Raji (cell line): ENCODE results near the gene FBLN2.

ENCODE experiments used
- POLR2A ChIP-seq: IDR thresholded peaks from 2 replicates; pipeline ENCODE4 v1.6.1; 2011; ENCODE audit warnings: low read depth, low read length, control low read depth; ENCODE audit not compliant: insufficient read depth

Gene FBLN2

DNA sequence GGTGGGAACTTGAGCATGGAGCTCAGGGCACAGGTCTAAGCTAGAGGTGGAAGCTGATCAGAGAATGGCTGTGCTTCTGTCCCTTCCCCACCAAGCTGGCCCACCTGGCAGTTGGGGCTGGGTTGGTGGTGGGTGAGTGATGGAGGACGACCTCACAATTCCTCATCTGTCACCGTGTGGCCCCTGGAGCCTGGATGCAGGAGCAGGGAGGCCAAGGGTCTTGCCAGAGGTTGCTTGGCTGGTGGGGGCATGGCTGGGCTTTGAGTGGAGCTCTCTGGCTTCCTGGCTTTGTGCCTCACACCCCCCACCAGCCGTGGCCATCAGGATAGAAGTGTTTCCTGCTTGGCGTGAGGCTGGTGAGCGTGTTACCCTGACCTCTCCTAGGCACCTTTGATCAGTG, 36.0 kb downstream of the FBLN2 start:
- TF ChIP-seq POLR2A, result no peak

DNA sequence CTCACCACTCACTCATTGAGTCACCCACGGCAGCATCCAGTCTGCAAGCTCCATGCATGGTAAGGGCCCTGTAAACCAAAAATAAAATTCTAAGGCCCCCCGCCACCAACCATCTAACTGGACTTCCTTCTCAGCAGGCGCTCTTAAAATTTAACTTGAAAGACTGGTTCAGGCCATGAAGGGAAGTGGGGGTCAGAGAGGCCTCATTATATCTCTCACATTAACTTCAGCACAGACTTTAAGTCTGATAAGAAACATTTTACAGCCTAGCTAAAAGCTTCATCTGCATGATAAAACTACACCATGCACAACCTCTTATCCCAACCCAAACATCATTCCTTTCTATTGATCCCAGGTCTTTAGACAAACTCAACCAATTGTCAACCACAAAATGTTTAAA, 38.5 kb downstream of the FBLN2 start:
- no peak for TF ChIP-seq POLR2A

DNA sequence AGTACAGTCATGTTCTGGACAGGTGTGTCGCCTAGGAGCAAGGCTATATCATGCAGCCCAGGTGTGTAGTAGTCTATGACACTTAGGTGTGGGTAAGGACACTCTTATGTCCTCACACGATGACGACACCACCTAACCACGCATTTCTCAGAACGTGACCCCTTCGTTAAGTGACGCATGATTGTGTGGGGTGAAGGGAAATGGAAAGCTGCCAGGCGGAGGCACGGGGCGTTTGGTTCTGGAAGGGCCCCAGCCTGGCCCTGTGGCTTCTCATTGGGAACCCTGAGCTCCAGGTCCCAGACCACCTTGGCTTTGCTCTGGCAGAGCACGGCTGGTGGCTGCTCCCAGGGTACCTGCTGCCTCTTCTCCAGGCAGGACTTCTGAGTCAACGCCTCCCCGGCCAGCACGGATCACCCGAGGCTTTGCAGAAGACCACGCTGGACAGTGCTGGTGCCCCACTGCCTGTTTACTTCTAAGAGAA, 39.3 kb downstream of the FBLN2 start:
- TF ChIP-seq POLR2A, result no peak

DNA sequence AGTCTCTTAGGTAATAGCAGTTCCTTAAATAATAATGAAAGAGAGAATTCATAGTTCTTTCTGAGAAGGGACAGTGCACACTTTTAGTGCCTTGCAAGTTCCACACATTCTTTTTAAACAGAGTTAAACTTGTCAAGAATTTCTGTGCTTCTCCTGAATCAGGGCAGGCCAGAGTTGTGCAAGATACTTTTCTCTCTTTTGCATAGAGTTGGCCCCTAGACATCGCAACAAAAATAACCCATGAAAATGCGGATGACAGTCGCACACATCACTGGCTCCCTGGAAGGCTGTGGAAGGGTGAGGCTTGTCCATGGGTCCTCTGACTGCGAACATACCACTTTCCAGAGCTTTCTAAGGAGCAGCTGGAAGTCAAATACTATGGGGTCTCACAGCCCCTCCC, 40.1 kb downstream of the FBLN2 start:
- TF ChIP-seq POLR2A, result no peak

DNA sequence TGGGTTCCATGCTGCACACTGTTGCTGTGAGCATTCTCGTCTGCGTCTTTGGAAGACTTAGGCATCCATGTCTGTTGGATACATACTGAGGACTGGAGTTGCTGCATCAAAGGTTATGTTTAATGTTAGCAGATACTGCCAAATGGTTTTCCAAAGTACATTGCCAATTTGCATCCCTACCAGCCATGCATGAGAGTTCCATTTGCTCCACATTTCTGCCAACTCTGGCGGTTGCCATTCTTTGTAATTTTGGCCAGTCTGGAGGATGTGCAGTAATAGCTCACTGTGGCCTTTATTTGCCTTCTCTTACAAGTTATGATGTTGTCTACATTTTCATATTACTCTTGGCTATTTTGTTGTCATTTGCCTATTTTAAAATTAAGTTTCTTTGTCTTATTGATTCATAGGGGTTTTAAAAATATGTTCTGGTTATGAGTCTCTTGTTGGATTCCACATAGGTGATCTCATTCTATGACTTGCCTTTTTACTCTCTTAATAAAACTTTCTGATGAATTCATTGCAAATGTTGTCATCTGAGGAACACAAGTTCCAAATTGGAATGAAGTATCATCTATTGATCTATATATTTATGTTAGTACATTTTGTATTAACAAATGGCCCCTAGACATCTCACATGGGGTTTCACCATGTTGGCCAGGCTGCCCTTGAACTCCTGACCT, 42.1 kb downstream of the FBLN2 start:
- no peak for TF ChIP-seq POLR2A

DNA sequence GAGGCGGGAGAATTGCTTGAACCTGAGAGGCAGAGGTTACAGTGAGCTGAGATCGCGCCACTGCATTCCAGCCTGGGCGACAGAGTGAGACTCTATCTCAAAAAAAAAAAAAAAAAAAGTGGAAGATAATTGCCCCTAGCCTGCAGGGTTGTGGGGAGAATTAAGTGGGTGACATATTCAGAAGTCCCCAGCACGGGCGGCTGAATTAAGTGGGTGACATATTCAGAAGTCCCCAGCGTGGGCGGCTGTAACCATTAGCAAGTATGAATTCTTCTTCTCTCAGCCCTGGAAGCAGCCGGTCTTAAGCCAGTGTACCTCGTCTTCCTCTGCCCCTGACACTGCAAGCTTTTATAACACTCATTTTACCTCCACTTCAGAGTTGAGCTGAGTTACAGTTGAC, 44.7 kb downstream of the FBLN2 start:
- TF ChIP-seq POLR2A, result no peak

DNA sequence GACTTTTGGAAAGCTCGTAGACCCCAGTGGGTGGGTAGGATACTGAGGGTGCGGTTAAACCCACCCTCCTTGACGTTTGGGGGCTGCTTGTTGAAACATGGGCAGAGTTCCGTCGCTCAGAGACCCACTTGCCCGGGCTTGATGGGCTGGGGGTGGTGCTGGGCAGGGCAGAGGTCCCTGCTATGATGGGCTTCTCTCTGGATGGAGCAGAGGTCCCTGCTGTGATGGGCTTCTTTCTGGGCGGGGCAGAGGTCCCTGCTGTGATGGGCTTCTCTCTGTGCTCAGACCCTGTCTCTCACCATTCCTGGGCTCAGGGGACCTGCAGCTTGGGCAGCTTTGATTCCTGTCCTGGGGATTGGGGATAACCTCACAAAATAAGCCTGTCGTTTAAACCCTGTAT, 45.2 kb downstream of the FBLN2 start:
- no peak for TF ChIP-seq POLR2A

DNA sequence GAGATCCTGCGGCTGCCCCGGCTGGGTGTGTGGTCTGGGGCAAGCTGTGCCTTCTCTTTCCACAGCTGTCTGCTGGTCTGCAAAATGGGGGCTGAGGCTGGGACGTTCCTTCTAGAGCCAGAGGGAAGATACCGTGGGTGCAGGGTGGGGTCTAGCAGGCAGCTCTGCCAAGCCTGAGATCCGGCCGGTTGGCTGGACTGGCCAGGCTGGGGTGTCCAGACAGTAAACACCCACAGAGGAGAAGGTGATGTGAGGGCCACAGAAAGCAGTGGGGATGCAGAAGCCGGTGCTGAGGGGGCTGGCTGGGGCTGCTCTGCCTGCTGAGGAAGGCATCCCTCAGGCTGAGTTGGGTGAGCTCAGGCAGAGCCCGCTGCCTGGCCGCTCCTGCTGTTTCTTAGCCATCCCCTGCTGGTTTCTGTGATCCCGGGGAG, 46.1 kb downstream of the FBLN2 start:
- no peak for TF ChIP-seq POLR2A

DNA sequence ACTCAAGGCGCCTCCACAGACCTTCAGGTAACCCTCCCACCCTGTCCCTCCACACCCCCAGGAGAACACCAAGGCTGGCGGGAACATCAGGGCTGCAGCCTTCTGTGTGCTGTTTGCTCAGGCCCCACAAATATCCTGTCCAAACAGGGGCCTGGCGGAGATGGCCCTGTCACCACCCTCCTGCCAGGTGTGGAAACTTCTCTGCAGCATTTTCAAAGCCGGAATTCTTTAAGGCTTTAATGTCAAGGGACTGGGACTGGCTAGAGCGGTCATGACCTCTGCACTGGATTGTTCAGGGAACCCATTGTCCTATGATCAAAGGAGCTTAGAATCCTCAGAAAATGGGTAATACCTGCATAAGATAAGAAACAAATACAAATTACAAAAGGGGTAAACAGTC, 46.6 kb downstream of the FBLN2 start:
- no peak for TF ChIP-seq POLR2A

DNA sequence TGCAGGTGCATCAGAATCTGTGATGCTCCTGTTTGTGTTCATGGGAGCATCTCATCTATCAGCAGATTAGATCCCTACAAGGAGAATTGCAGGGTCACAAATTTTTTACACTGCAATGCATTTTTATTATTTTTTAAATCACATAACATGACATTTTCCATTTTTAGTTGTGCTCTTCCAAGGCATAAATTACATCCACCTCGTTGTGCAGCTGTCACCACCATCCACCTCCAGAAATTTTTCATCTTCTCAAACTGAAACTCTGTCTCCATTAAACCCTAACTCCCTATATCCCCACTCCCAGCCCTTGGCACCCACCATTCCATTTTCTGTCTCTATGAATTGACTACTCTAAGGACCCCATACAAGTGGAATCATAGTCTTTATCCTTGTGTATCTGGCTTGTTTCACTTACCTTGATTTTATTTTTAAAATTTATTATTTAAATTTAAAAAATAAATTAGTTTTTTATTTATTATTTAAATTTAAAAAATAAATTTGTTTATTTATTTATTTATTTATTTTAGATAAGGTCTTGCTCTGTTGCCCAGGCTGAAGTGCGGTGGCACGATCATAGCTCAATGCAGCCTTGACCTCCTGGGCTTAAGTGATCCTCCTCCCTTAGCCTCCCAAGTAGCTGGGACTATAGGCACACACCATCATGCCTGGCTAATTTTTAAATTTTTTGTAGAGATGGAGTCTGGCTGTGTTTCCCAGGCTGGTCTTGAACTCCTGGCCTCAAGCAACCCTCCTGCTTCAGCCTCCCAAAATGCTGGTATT, 47.7 kb downstream of the FBLN2 start:
- TF ChIP-seq POLR2A, result no peak

DNA sequence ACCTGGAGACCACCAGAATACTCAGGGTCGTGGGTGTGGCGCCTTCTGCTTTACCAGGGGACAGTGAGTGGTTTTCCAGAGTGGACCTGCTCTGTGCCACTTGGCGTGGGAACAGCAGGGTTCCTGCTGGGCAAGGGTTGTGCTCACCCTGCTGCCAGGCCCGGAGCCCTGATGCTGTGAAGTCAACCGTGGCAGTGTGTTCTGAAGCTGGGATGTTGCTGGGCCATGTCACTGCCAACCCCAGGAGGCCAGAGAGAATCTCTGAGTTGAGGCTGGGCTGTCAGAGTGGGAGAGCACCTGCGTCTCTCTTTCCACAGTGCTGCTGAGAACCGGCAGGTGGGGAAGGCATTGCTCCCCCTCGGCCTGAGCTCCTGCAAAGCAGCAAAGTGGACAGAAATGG, 48.7 kb downstream of the FBLN2 start:
- no peak for TF ChIP-seq POLR2A

DNA sequence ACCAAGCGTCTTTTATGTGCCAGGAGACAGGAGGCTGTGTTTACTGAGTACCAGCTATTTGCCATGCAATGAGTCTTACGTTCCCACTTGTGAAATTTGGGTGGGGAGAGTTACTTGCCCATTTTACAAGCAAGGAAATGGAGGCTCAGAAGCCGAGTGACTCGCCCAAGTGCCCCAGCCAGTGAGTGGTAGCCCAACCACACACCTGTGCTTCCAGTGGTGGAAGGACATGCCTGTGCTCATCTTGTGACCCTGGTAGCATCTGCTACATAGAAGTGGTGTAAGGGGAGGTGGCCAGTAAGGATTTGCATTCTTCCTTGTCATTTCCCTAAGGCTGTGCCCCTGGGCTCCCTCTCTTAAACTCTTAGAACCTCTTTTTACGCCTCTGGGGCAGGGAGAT, 49.3 kb downstream of the FBLN2 start:
- TF ChIP-seq POLR2A, result no peak

DNA sequence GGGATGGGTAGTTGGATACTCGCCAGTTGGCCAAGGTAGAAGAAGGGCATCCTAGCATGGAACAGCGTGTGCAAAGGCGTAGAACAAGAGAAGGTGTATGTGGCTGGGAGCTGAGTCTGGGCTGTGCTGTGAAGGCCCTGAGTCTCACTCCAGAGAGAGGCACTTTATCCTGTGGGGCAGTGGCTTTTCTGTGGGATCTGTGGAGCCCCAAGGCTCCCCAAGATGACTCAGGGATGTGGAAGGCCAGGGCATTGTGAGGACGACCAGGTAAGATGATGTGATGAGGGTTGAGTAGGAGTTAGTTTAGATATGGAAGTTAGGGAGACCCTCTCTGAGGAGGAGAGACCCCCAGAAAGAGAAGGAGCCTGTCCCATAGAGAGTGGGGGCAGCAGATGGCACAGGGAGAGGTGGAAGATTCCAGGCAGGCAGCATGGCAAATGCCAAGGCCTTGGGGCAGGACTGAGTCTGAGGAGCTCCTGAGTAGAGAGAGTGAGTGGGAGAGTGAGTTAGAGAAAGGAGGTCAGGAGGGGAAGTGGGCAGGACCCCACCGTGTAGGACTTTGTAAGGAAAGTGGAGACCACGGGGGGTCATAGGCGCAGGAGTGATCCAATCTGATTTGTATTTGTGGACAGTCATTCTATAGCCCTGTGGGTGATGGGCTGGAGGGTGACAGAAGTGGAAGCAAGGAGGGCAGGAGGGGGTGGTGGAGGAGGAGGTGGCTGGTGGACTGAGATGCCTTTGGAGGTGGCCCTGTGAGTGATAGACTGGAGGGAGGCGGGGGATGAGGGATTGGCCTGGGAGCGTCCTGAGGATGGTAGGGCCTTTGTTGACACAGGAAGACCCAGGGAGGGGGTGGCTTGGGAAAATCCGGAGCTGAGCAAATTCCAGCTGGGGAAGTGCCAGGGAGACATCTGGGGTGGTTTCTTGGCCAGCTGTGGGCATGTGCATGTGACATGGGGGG, 50.3 kb downstream of the FBLN2 start:
- no peak for TF ChIP-seq POLR2A

DNA sequence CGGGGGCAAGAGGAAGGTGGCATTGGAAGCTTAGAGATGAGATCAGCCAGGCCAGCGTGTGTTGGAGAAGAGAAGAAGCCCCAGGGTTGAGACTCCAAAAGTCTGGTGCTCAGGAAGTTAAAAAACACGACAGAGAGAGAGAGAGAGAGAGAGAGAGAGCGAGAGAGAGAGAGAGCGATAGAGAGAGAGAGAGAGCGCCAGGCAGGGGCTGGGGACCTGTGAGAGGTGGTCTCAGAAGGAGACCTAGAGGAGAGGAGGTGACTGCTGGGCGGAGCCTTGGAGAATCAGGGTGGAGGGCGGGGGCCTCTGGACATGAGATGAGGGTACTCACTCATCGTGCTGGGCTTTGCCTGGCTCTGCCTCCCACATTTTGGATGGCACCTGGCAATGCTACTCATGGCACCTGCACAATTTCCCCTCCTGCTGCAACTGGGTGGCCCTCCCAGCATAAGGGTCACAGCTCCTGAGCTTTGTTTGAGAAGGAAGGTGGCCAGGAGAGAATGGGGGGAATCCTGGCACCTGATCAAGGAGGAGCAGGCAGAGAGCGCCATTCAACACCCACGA, 51.0 kb downstream of the FBLN2 start:
- no peak for TF ChIP-seq POLR2A

DNA sequence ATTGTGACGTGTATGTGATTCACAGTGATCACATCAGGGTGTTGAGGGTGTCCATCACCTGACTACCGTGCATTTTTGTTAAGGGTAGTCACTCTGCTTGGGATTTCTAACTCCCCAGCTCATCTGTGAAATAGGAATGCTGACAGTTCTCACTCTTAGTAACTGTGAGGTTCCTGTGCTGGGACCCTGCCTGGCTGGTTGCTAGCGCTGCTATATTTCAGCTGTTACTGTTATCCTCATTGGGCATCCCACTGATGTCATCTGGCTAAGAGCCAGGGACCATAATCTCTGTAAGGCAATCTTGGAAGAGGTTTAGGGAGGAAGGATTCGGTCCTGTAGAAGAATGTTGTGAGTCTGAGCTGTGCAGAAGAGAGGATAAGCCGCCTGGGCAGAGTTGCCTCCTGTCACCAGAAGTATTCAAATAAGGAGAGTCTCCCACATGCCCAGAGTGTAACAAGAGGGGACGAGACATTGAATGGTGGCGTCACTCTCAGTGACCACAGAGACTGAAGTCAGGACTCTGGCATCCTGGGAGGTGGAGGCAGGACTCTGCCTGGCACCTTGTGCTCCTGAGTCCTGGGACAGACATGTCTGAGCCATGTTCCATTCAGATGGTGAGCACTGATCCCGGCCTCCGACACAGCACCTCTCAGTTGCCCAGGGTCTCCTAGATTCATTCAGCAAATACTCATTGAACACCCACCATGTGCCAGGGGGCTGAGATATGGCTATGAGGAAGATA, 52.2 kb downstream of the FBLN2 start:
- no peak for TF ChIP-seq POLR2A

DNA sequence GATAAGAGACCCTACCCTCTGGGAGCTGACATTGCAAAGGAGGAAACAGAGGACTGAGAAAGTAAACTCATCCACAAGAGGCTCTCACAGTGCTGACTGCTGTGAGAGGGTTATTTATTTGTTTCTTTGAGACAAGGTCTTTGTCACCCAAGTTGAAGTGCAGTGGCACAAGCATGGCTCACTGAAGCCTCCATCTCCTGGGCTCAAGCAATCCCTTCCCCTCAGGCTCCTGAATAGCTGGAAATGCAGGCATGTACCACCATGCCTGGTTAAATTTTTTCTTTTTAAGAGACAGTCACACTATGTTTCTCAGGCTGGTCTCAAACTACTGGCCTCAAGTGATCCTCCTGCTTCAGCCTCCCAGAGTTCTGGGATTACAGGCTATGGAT, 52.8 kb downstream of the FBLN2 start:
- TF ChIP-seq POLR2A, result no peak
